ENCODE results near the gene SERPINB10. TPM values are rescaled to one million over a fixed set of nuclear protein-coding genes. Genes with fewer than 3 reads are reported as not detected.
"Not testable (repeated sequence)": the region's sequence is repeated elsewhere in the genome, so short reads cannot be mapped to it uniquely, and the experiment has no call there.

Gene SERPINB10
- total and polyA plus RNA-seq, 9 donors = 2.0 TPM; not detected in 8

DNA sequence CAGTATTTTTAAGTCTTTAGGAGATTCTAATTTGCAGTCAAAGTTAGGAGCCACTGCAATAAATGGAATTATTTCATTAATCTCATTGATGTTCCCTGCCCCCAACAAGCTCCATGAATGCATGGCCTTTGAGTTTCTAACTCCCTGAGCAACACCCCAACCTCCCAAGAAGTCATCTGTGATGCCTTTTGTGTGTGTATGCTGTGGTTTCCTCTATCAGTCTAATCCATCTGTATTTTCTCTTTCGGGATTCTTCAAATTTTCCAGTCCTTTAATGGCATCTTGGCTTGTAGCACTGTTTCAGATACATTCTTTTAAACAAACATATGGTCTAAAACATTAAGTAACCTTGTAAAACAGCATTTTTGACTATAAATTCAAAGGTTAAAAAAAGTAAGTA lies 16.8 kb downstream of the SERPINB10 start:
- Histone ChIP-seq H3K27me3 (no peaks in the 10 kb centered on the region), H3K4me3 (no peak overlapping the region), H3K4me1 (ENCODE audit: insufficient read depth) (no peaks in the 10 kb centered on the region), H3K36me3 (no peaks in the 10 kb centered on the region), H3K9me3 (no peaks in the 10 kb centered on the region), H3K27ac (no peak overlapping the region)
- 59 to 77% (median 60%) methylated on average over 1 of the region's 1 CpG for WGBS, 3 donors
- TF ChIP-seq CTCF (IDR thresholded peaks at IDR 0.05) = no peak
- no peak for TF ChIP-seq POLR2A (IDR thresholded peaks at IDR 0.05)
- TF ChIP-seq EP300 (IDR thresholded peaks at IDR 0.05) = no peak
- no peak for DNase-seq
- intact Hi-C loops (cut with DNase I) = no loop called here

DNA sequence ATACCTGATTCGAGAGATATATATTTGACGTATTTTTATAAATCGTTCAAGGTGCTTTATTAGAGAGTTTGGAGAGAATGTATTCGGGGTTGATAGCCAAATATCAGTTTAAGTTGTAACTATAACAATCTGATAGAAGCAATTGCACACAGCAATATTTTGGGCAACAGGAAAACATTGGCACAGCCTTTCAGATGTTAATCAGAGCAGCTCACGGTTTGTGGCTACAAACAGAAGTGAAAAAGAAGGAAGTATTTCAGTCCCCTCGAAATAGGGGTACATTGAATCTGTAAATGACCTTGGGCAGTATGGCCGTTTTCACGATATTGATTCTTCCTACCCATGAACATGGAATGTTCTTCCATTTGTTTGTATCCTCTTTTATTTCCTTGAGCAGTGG lies 20.6 kb downstream of the SERPINB10 start:
- 78 to 85% (median 79%) methylated on average over 8 of the region's 8 CpGs for WGBS, 3 donors
- Histone ChIP-seq H3K9me3 (no peaks in the 10 kb centered on the region), H3K27ac (no peak overlapping the region), H3K4me3 (no peak overlapping the region), H3K36me3 (no peaks in the 10 kb centered on the region), H3K4me1 (ENCODE audit: insufficient read depth) (no peaks in the 10 kb centered on the region), H3K27me3 (no peaks in the 10 kb centered on the region)
- intact Hi-C loops (cut with DNase I) = no loop called here
- DNase-seq = no peak
- no peak for TF ChIP-seq POLR2A (IDR thresholded peaks at IDR 0.05)
- TF ChIP-seq CTCF (IDR thresholded peaks at IDR 0.05) = no peak
- no peak for TF ChIP-seq EP300 (IDR thresholded peaks at IDR 0.05)

DNA sequence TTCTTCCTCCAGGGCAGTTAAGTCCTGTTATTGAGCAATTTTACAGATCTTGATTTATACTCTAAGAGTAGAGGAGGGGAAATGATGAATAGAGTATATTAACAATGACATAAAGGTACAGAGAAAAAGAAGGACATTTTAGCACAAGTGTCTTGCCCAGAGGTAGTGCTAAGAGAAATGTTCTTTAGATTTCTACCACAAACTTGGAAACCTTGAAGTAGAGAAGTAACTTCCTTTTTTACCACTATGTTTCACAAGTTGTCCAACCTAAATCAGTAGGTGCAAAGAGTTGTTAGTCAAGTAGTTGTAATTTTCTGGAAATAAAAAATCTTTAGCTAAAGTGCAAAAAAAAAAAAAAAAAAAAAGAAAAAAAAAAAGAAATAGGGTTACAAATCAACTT lies 21.6 kb downstream of the SERPINB10 start:
- H3K36me3 ChIP-seq; H3K4me1 ChIP-seq (ENCODE audit: insufficient read depth); H3K9me3 ChIP-seq; H3K27ac ChIP-seq; intact Hi-C loops (cut with DNase I); DNase-seq; H3K27me3 ChIP-seq; H3K4me3 ChIP-seq: not testable (repeated sequence)

DNA sequence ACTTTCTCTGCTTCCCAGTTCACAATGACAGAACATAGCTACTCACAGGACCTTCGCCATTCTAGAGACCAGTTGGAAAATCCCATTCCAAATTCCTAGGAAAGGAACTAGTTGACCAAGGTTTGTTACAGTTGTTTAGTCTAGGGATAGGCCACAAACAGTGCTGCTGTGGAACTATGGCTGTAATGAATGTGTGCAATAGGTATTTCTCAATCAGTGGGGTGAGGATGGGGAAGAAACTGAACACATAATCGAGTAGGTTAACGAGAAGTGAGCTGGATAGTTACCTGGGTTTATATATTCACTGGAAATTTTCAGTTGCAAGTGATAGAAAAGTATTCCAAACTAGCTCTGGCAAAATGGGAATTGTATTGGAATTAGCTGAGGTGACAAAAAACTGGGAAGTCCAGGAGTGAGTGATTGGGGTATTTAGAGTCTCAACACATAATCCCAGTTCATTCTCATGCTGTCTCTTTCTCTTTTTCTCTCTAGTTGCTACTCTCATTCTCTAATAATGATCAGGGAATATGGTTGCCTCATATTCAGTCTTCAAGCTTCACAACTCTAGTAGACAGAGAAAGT lies 23.1 kb downstream of the SERPINB10 start:
- H3K27ac ChIP-seq = no peak overlapping the region
- no peaks in the 10 kb centered on the region for H3K27me3 ChIP-seq
- H3K9me3 ChIP-seq = no peaks in the 10 kb centered on the region
- DNase-seq = no peak
- H3K4me3 ChIP-seq = no peak overlapping the region
- no peaks in the 10 kb centered on the region for H3K36me3 ChIP-seq
- H3K4me1 ChIP-seq (ENCODE audit: insufficient read depth) = no peaks in the 10 kb centered on the region
- 84 to 89% (median 87%) methylated on average over 3 of the region's 3 CpGs for WGBS, 3 donors
- TF ChIP-seq POLR2A (IDR thresholded peaks at IDR 0.05) (no peak), EP300 (IDR thresholded peaks at IDR 0.05) (no peak), CTCF (IDR thresholded peaks at IDR 0.05) (no peak)
- intact Hi-C loops (cut with DNase I) = no loop called here

GRCh38 chr18:63936156-63936931 lies 28.6 kb downstream of the SERPINB10 start:
- Histone ChIP-seq H3K27me3 (no peaks in the 10 kb centered on the region), H3K9me3 (no peaks in the 10 kb centered on the region), H3K36me3 (no peaks in the 10 kb centered on the region), H3K4me1 (ENCODE audit: insufficient read depth) (peaks cover 4% of the 10 kb centered on the region), H3K27ac (no peak overlapping the region), H3K4me3 (peak overlapping the region; percentile 16)
- intact Hi-C loops (cut with DNase I) = no loop called here
- 2 to 5% (median 4%) methylated on average over 44 to 54 of the region's 54 CpGs for WGBS, 3 donors
- DNase-seq = peak; percentile 19 to 58 (median 46)
- TF ChIP-seq POLR2A (IDR thresholded peaks at IDR 0.05) (no peak), CTCF (IDR thresholded peaks at IDR 0.05) (no peak), EP300 (IDR thresholded peaks at IDR 0.05) (no peak)
